HG03565 (cell line): ENCODE measurements around the gene STK39.
"Not testable (repeated sequence)": the region's sequence is repeated elsewhere in the genome, so short reads cannot be mapped to it uniquely, and the experiment has no call there.

Experiments
- ATAC-seq: cut with Tn5 transposase; IDR thresholded peaks from one replicate; pipeline ENCODE4 v1.9.1; 2021; ENCODE audit warnings: mild to moderate bottlenecking, moderate library complexity; ENCODE audit not compliant: unreplicated experiment

The STK39 gene

DNA sequence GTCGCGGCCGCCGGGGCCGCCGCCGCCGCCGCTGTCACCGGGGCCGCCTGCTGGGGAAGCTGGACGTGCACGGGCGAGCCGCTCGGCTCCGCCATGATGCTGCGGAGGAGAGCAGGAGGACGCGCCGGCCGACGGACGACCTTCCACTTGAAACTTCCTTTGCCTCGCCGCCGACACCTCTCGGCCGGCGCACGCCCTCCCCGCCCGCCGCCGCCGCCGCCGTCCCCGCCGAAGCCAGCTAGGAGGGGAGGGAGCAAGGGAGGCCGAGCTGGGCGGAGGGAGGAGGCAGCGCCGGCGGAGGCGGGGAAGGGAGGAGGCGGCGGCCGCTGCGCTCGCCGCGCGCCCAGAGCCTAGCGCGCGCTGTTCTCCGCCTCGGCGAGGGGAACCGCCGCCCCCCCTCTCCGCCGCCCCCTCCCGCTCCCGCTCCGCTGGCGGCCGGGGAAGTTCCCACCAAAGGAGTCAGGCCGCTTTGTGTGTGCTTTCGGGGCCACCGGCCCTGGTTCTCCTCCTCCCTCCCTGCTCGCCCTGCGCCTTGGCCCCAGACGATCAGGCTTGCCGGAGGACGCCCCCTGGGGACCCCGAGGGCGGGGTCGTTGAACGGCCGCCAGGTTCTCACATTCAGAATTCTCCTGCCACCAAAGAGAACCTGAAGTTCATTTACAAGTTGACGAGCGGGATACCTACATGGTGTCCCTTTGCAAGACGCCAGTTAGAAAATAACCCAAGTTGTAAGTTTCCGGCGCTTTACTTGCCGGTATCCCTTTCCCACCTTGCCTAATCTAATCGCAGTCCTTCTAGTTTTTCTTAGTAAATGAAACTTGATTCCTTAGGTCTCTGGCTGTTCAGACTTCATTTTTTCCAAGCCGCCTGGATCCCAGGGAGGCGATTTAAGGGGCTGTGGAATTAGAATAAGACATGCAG lies at the start of gene STK39:
TSS of gene STK39 (minus strand) at position 255 of the 921 bp plus-strand sequence. CDS start at position 95, 160 bp downstream.
- peak; percentile 75 for ATAC-seq

DNA sequence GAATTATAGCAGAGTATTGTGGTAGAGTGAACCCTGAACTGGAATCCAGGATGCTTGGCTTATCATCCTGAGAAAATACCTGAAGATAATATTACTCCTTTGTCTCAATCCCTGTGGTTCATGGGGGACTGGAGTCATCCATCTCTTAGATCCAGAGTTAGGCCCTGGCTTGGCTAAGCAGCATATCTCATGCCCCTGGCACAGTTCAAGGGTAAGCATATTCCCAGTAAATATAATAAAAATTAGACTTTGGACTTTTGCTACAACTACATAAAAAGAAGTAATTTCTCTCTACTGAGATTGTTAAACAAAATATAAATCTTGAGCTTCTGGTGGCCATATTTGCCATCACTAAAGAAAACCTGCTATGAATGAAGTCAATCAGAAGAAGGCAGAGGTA lies 47.7 kb upstream of the STK39 start:
- ATAC-seq, result no peak

DNA sequence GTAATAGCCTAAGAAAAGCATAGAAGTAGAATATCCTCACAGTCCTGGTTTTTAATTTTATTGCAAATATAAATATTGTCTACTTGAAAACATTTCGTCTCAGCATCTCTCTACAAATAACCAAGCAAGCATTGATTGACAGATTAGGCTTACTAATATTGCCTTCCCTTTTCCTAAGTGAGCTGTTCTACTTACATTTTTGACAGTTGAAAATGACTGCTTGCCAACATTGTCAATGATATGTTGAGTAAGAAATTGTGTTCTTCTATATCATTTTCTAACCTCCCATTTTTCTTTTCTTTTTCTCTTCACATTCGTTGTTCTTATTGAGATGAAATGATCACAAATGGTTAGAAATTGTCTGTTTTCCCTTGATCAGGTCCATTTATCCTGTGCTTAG lies 47.0 kb upstream of the STK39 start:
- no peak for ATAC-seq

DNA sequence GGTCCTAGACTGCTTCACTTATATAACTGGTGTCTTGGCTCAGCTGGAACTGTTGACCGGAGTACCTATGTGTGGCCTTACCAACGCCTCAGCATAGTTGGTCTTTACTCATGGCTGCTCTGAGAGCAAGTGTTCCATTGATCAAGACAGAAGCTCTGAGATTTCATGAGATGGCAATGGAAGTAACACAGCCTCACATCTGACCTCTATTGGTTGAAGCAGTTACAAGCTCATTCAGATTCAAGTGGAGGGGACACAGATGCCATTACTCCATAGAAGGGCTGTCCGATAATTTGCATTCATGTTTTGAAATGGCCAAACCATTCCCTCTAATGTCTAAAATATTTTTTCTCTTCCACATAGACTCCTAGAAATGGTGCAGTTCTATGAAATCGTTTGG lies 46.4 kb upstream of the STK39 start:
- ATAC-seq, result no peak

DNA sequence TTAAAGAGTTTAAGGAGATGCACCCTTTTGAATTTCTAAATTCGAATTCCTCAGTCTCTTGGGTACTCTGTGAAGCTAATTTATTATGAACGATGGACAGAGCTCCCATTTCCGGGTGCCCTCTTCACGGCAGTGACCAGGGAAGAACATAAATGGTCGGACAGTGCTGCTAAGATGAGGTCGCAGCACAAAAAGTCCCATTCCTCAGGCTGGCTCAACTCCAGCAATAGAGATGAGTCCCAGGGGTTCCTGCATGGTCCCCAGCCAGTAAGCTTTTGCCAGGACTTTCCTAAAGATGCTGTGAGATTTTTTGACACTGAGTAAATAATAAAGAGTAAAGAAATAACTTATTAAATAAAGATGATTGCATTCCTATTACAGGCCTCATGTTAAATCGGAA lies 43.0 kb upstream of the STK39 start:
- ATAC-seq, result no peak

DNA sequence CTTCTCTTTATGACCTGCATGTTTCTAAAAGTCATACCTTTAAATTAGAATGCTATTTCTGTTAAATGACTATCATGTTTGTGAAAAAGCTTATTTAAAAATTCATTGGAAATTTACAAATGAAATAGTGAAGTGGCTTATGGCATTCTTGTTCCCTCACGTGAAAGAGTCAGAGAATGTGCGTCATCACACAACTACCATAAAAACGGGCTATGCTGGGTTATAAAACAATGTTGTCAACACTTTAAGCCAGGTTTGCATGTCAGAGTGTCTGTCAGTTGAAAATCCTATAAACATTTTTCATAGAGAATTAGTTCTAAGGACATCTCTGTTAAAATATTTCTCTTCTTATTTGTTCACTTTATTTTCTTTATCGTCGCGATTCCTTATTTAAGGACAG lies 42.5 kb upstream of the STK39 start:
- no peak for ATAC-seq

DNA sequence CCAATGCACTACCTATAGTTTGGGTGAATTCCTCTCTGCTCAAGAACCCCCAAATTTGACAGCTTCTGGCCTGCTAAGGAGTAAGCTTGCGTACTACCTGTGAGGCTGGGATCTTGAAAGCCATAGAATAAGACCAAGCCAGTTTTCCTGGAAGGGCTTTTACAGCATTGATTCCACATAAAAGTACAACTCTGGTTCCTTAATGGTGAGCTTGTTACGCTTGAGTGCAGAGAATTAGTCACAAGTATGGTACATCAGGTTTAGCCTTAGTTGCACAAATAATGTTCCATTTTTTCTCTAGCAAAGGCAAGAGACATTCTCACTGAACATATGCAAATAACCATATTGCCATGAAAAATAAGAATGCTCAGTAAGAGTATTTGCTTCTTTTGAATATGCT lies 39.1 kb upstream of the STK39 start:
- no peak for ATAC-seq

DNA sequence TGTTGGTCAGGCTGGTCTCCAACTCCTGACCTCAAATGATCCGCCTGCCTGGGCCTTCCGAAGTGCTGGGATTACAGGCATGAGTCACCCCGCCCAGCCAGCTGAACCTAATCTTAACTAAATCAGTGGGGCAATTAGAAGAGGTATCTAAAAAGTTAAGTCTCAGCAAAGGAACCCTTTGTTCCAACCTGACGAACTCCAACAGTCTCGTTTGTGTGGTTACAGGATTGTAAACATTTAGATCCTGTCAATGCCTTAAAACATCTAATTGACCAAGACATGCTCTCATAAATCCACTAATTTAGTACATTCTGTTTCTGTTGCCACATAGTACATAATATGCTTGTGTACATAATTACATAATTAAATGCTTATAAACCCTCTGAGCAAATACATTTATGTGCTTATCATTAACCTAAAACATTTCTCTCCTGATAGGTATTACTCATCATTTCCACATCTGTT lies 31.1 kb upstream of the STK39 start:
- ATAC-seq, result no peak

DNA sequence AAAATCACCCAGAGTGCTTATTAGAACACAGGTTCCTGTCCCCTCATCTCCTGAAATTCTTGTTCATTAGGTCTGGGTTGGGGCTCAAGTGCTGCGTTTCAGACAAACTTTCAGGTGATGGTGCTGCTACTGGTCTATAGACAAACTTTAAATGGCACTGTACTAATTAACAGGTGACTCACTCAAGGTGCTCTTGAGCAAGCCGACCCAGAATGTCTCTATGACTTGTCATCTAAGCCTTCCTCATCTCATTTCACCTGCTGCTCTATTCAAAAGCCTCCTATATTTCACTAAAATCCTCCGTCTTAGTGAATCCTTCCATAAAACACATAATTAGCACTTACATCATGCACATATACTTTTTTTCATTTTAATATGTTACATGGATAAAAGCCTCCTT lies 29.9 kb upstream of the STK39 start:
- ATAC-seq, result no peak

DNA sequence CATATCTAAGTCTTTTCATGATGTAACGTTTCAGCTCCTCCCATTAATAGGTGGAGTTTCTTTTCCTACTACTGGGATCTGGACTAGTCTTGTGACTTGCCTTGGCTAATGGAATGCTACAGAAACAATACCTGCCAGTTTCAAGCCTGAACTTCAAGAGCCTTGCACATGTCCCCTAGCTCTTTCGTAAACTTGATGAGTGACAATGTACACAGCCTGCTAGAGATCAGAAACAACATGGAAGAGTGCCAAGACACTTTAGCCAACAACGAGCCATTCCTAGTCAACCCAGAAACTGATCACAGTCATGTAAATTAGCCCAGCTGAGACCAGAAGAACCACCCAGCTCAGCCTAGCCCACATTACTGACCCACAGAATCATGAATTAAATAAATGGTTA lies 24.8 kb upstream of the STK39 start:
- ATAC-seq, result no peak

DNA sequence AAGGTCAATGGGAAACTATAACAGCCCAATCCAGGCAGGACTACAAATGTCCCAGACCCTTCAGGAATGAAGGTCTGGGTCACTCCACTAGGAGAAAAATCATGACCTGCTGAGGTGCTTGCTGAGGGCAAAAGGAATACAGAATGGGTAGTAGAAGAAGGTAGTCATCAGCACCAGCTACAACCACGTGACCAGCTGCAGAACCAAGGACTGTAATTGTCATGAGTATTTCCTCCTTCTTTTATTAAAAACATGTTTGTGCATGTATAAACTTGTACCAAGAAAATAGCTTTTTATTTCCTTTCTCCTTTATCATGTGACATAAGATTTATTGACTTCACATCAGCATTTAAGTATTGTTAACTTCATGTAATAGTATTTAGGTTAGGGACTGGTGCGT lies 15.5 kb upstream of the STK39 start:
- not testable (repeated sequence) for ATAC-seq

DNA sequence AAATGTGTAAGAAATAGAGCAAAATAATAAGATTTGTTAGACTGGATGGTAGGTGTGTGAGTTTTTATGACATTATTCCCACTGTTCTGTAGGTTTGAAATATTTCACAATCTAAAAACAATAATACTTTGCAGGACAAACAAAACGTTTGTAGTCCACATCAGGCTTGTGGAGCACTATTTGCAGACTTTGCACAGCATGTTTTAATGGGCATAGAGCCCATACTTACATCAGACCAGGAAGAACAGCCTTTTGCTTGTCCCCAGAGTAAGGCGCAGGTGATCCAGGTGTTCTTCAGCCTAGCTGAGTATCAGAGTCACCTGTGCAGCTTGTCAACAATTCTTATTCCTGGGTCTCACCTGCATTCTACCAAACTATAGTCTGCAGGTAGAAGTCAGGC lies 9.1 kb upstream of the STK39 start:
- no peak for ATAC-seq

DNA sequence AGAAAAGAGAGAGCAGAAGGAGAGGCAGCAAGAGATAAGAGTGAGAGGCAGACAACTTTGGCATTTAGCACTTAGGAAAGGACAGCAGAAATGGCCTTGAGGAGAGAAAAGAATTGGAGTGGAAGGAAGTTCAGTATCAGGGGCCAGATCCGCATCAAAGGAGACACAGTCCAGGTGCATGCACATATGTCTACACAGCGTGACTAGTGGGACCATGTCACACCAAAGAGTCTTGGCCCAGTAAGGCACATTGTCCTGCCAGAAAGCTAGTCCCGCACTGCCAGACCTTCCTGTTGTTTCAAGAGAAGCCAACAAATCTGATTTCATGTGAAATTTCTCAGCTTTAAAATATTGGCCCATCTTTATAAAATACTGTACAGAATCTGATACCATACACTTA lies 8.5 kb upstream of the STK39 start:
- ATAC-seq, result no peak

DNA sequence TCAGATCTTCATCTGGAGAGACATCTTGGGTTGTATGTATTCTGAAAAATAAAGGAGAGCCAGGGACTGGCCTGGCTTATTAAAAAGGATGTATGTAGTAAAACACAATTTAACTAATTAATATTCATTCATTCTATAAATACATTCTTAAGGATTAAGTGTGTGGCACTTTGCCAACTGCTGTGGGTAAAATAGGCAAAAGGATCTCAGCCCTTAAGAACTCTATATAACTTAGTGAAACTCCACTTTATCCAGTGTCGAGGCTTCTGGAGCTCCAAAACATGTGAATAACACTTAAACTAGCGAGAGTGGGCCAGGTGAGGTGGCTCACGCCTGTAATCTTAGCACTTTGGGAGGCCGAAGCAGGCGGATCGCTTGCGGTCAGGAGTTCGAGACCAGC lies 7.7 kb upstream of the STK39 start:
- ATAC-seq, result no peak

DNA sequence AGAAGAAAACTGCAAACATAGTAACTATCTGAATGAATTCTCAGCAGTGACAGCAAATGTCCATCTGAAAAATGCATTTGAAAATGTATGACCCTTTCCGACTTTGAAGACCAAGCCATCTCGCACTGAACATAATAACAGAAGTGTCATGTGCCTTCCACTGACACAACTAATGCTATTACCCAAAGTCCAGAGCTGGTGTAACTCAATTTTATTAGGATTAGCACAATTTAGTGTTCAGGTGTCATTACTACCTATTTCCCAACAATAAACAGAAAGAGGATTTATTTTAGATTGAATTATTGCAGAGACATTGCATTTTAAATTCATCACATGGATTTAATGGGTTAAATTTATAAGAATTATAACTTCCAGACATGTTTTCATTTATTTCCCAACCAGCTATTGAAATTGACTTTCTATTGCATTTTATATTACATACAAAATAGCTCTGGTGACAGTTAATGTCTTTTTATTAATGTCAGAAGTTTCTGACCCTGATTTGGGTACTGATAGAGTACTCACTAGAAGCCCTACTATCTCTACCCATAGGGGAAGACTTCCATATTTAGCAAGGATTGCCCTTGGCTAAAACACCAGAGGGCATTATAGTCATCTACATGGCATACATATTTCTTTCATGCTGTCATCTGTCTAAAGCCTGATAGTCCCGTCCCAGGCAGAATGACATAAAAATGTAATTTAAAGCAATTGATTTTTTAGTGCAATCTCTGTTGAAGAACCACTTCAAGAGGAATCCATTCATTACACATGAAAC lies 7.0 kb upstream of the STK39 start:
- no peak for ATAC-seq

DNA sequence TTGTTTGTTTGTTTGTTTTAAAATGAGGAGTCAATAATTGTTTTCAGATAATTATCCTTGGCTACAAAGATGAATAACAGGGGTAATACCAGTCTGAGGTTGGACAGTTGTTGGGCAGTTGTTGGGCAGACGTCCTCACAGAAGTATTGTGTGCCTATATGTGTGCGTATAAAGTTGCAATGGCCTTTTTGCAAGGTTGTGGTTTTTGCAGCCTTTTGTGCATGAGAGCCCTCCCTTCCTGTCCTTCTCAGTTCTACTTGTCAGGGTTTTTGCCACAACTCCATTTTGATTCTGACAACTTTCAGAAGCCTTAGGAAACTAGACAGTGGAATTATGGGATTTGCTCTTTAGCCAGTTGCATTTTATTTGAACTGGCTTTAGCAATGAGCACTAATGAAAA lies 6.0 kb upstream of the STK39 start:
- no peak for ATAC-seq

DNA sequence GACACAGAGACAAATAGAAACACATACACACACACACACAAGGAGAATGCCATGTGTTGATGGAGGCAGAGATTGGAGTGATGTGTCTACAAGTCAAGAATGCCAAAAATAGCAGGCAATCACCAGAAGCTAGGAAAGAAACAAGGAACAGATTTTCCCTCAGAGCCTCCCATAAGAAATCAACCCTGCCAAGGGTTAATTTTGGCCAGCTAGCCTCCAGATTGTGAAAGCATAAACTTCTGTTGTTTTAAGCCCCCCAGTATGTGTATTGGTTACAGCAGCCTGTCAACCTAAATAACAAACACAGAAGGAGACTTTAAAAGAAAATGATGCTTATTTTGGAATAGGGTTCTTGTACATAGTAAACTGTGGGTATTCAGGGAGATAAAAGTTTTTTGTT lies 5.6 kb upstream of the STK39 start:
- no peak for ATAC-seq

DNA sequence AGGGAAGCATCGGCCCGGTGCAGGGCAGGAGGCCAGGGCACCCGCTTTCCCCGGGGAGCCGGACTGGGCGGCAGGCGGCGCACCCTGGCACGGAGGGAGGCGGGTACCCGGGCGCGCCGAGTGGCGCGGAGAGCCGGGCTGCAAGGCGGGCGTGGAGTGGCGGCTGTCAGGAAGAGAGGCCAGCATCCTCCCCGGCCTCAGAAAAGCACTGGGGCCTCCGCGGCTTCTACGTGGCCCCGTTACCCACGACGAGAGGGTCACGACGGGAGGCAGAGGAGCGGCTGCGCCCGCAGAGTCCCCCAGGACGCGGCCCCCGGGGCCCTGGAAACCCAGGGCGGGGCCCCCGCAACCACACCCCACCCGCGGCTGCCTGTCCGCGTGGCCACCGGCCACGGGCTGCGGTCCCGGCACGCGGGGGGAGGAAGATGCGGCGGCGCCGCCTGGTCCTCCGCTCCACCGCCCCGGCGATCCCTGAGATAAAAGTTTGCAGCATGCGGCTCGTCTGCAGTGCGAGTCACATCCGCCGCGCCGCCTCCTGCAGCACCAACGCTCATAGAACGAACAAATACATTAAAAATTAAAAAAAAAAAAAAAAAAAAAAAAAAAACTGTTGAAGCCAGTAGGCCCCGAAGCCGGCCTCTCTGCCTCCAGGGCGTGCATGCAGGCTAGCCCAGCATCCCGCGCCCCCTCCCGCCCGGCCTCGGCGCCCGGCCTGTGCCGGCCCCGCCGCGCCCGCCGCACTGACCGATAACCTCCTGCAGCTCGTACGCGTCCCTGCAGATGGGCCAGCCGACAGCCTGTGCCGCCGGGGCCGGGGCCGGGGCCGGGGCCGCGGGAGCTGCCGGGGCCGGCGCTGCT lies 683 bp downstream of the STK39 start:
- peak; percentile 45 for ATAC-seq

DNA sequence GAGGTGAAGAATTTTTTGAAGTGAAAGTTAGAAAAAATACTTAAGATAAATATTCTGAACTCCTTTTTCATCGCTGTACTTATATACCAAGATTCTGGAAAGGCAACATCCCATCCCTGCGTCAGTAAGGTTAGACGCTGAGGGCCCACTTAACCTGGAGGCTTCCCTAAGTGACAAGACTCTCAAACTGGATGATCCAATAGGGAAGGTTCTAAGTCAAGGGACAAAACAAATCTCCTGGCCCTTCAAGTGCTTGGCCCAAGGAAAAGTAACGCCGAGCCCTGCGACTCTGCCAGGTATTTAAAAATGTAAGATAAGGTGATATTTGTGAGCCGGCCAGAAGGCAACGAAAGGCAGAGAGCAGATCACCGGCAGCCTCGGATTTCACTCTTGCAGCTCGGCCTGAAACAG lies 1.3 kb downstream of the STK39 start:
- ATAC-seq, result no peak

DNA sequence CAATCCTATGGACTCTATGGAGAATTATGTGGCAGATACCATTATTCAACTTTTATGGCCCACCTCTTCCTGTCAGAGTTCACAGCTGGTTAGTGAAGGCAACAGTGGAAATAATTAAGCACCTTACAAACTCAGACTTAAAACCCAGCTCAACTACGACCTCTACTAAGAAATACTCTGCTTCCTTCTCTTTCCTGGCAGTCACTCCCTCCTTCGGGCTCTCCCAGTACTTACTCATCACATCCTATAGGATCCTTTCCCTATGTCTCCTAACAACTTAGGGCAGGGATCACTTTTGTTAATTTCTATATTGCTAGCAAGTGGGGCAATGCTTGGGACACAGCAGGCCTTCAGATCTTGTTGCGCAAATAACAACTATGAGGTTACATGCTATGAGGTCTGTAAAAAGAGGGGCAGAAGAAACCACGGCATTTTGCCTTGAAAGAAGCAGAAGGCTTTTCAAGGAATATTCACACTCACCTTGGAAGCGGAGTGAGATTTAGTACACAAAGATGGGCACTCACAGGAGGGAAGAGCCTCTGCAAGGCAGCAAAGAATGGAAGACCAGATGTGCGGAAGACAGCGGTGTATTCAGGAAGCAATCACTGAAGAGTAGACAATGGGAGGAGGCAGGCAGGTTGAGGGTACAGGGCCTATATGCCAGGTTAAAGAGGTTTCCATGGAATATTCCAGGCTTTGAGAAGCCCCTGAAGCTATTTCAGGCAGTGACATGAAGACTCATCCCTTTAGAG lies 2.1 kb downstream of the STK39 start:
- no peak for ATAC-seq
